IPS-18a (cell line): ENCODE data around the gene COL2A1.

ENCODE experiments used
- H3K27ac ChIP-seq: one replicate; pipeline ENCODE4 v1.5.1; 2013; ENCODE audit warnings: low read length
- H3K27me3 ChIP-seq: one replicate; pipeline ENCODE4 v1.6.1; 2013; ENCODE audit warnings: mild to moderate bottlenecking, low read length; ENCODE audit not compliant: control insufficient read depth, insufficient read depth
- H3K36me3 ChIP-seq: one replicate; pipeline ENCODE4 v1.6.1; 2013; ENCODE audit warnings: low read depth, low read length; ENCODE audit not compliant: control insufficient read depth
- H3K4me1 ChIP-seq: one replicate; pipeline ENCODE4 v1.6.1; 2013; ENCODE audit warnings: low read depth, low read length; ENCODE audit not compliant: control insufficient read depth
- H3K4me3 ChIP-seq: one replicate; pipeline ENCODE4 v1.5.1; 2013; ENCODE audit warnings: low read length
- H3K9ac ChIP-seq: one replicate; pipeline ENCODE4 v1.6.1; 2013; ENCODE audit warnings: mild to moderate bottlenecking, low read length, moderate library complexity
- H3K9me3 ChIP-seq: one replicate; pipeline ENCODE4 v1.6.1; 2013; ENCODE audit warnings: low read depth, low read length; ENCODE audit not compliant: control insufficient read depth

Gene COL2A1

DNA sequence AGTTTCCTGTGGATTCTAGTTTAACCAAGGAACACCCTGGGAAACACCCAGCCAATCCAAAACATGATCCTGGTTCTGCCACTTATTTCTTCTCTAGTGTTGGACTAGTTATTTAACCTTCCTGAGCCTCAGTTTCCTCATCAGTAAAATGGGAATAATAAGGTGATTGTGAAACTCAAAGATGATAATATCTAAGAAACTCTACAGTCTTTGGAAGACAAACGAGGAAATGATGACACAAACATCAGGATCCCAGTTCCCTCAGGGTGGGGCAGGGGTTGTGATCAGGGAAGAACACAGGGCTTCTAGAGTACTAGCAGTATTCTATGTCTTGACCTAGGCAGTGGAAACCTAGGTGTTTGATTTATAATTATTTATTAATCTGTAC lies 58.9 kb downstream of the COL2A1 start:
- Histone ChIP-seq H3K9ac (no peak overlapping the region), H3K27me3 (peaks cover 16% of the 10 kb centered on the region), H3K4me1 (peaks cover 5% of the 10 kb centered on the region), H3K36me3 (no peaks in the 10 kb centered on the region), H3K27ac (no peak overlapping the region), H3K9me3 (no peaks in the 10 kb centered on the region), H3K4me3 (no peak overlapping the region)

DNA sequence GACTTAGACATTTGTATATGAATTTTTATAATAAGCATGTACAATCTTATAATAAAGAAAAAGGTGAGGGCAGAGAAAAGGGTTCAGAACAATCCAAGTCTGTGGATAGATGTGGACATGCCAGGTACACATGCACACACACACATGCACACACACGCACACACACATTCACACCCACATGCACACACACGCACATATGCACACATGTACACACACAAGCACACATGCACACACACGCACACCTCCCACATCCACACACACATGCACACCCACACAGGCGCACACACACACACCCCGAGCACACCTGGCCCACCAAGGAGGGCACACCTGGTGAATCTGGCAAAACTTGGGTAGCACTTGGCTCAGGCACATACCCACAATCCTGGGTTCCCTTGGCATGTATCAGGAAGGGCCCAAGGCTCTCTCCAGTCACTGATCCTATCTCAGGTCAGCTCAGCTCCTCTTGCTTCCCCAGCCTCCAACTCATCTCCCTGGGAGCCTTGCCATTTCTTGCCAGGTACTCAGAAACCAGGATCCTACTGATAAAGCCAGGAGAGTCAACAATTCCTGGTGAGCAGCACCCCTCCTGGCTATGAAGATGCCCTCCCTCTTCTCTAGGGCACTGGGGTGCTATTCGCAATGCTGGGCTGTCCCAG lies 59.5 kb downstream of the COL2A1 start:
- Histone ChIP-seq H3K27me3 (peaks cover 16% of the 10 kb centered on the region), H3K36me3 (no peaks in the 10 kb centered on the region), H3K4me1 (peaks cover 5% of the 10 kb centered on the region), H3K27ac (no peak overlapping the region), H3K4me3 (no peak overlapping the region), H3K9me3 (no peaks in the 10 kb centered on the region), H3K9ac (no peak overlapping the region)

DNA sequence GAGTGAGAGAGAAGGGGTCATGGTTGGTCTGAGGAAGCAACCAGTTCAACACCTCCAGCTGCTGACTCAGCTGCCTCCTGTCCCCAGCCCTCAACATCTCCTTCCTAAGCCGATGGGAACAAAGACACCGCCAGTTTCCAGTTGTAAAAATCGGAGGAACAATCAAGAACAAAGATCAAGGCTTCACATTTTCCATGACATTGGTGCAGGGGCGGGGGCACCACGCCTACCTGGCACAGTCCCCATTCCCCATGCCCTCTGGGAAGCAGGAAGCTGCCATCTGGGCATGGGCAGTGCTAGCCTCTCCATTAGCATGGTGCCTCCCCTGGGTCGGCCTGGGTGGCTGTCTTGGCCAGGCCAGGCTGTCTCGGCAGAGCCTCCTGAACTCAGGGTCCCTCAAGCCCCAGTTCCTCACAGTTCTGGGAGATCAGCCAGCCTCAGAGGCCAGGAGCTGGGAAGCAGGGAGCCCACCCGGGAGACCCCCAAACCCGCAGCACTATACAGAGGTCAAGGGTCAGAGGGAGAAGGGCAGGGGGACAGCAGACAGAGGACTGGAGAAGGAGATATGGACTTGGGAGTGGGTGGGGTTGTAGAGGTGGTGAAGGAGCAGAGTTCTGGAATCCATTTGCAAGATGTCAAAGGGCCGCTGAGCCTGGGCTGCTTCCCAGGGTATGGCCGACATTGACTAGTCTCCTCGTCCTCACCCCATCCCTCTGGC lies 60.5 kb downstream of the COL2A1 start:
- Histone ChIP-seq H3K27ac (no peak overlapping the region), H3K36me3 (no peaks in the 10 kb centered on the region), H3K4me3 (no peak overlapping the region), H3K27me3 (peaks cover 19% of the 10 kb centered on the region), H3K4me1 (peaks cover 5% of the 10 kb centered on the region), H3K9me3 (no peaks in the 10 kb centered on the region), H3K9ac (no peak overlapping the region)

DNA sequence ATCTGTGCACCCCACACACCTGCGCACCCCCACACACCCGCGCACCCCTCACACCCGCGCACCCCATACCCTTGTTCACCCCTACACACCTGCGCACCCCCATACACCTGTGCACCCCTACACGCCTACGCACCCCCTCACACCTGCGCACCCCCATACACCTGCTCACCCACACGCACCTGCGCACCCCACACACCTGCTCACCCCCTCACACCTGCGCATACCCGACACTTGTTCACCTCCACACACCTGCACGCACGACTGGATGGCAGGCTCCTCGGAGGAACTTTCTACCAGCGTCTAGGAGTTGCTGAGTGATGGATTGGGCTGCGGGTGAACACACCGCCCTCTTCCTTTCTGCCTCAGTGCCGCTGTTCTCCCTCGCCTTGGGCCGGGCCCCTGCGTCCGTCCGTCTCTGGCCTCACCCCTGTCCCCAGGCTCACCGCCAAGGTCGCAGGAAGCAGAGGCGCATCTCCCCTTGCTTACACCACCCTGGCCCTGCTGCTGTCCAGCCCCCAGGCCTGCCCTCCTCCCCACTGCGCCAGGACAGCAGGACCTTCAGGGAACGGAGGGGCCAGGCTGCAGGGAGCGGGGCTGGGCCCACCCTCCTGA lies 61.6 kb downstream of the COL2A1 start:
- Histone ChIP-seq H3K27ac (no peak overlapping the region), H3K36me3 (no peaks in the 10 kb centered on the region), H3K4me3 (no peak overlapping the region), H3K27me3 (peaks cover 19% of the 10 kb centered on the region), H3K4me1 (peaks cover 5% of the 10 kb centered on the region), H3K9ac (no peak overlapping the region), H3K9me3 (no peaks in the 10 kb centered on the region)

DNA sequence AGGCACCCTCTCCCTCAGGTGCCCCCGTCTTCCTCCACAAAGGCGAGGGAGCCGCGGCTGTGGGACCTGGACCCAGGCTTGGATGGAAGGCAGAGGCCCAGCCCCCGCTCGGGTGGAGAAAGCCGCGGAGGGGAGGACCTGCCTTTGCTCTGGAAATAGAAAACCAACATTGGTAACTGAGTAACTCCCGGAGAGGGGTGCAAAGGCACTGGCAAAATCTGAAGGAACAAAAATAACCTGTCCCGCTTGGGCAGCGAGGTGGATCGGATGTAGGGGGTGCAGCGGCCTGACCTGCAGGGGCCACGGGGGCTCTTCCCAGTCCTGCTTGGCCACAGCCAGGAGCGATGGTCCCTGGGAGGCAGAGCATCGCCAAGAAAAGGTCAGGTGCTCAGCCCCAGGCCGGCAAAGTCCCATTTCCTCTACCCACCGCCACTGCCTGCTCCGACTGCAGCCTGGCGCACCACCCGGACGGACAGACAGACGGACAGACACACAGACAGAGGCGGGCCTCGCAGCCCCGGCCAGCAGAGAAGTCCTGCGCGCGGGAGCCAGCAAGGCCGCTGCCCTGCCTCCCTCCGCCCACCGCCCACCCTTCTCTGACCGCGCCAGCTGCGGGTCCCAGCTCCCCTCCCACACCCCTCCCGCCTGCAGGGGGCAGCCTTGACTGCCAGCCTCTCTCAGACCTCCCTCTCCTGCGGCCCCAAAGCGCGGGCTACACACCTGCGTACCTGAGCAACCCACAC lies 62.2 kb downstream of the COL2A1 start:
- Histone ChIP-seq H3K27me3 (peaks cover 19% of the 10 kb centered on the region), H3K4me3 (no peak overlapping the region), H3K36me3 (no peaks in the 10 kb centered on the region), H3K9ac (no peak overlapping the region), H3K27ac (no peak overlapping the region), H3K9me3 (no peaks in the 10 kb centered on the region), H3K4me1 (peaks cover 5% of the 10 kb centered on the region)

DNA sequence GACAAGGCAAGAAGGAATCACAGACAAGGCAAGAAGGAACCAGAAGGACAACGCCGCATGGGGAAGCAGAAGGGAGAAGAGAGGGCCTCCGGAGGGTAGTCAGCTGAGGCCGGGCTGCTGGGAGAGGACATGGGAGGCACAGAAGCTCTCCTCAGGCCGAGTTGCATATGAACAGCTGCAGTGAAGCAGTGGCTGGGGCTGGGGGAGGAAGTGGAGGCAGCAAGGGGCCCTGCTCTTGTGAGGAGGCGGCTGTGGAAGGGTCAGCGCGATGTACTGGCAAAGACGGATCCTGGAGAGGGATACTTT lies 62.8 kb downstream of the COL2A1 start:
- Histone ChIP-seq H3K27me3 (peaks cover 19% of the 10 kb centered on the region), H3K9ac (no peak overlapping the region), H3K27ac (no peak overlapping the region), H3K4me3 (no peak overlapping the region), H3K9me3 (no peaks in the 10 kb centered on the region), H3K36me3 (no peaks in the 10 kb centered on the region), H3K4me1 (peaks cover 5% of the 10 kb centered on the region)

DNA sequence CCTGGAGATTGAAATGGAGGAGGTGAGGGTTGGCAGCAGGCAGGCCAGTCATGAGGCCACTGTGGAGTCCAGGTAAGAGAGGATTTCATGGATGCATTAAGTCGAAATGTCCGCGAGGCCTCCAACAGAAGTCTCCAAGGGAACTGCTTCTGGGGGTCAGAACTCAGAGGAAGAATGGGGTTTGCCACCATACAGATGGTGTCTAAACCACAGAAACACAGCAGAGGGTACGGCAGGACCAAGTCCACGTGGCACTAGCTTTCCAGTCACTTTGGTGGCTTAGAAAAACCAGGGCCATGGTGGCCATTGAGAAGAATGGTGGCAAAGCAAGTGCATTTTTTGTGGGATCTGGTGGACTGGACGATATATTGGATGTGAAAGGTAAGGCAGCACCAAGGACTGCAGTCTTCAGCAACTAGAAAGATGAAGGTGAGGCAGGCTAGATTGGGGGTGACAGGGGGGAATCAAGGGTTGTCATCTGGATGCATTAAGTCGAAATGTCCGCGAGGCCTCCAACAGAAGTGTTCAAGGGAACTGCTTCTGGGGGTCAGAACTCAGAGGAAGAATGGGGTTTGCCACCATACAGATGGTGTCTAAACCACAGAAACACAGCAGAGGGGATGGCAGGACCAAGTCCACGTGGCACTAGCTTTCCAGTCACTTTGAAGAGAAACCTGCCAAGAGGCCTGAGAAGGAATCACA lies 63.4 kb downstream of the COL2A1 start:
- Histone ChIP-seq H3K9ac (no peak overlapping the region), H3K27ac (no peak overlapping the region), H3K27me3 (peaks cover 19% of the 10 kb centered on the region), H3K4me1 (peaks cover 5% of the 10 kb centered on the region), H3K4me3 (no peak overlapping the region), H3K36me3 (no peaks in the 10 kb centered on the region), H3K9me3 (no peaks in the 10 kb centered on the region)

DNA sequence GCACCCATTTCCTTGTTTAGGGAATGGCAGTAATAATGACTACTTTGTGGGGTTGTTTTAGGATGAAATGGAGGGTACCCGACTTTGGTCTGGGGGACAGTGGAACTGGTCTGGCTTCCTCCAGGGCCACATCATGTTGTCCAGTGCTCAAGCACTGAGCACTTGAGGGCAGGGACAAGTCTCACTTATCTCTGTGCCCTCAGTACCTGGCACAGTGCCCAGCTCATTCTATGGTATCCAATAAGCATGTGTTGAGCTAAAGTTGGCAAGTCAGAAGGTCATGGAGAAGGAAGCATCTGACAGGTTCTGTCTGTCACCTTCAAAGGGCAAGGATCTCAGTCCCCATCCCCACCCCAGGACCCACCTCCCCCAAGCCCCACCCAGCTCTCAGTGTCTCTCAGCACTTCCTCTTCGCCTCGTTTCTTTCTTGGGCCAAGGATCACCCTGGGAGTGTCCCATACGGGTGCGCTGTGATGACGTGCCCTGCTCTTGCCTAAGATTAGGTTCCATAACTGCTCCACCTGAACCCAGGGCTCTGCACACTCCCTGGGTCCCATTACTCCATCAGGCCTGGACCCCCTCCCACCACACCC lies 65.2 kb downstream of the COL2A1 start:
- Histone ChIP-seq H3K27ac (no peak overlapping the region), H3K9ac (no peak overlapping the region), H3K36me3 (no peaks in the 10 kb centered on the region), H3K9me3 (no peaks in the 10 kb centered on the region), H3K4me3 (no peak overlapping the region), H3K4me1 (peaks cover 5% of the 10 kb centered on the region), H3K27me3 (peaks cover 19% of the 10 kb centered on the region)

DNA sequence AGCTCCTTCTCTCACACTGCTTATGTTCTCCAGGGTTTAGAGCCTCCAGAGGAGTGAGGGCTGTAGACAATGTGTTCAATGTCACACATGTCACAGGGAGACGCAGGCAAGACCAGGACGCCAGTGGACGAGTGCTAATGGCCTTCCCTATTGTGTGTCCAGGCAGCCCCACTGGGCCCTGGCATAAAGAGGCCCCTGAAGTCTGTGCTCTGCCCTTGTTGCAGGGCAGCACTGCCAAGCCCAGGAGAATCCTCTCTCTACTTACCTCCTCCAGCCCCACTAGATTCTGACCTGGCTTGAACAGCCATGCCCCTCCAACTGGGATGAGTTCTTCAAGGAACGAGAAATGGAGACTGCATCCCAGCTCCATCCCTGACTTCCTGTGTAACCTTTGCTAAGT lies 65.7 kb downstream of the COL2A1 start:
- Histone ChIP-seq H3K36me3 (no peaks in the 10 kb centered on the region), H3K27ac (no peak overlapping the region), H3K4me3 (no peak overlapping the region), H3K9me3 (no peaks in the 10 kb centered on the region), H3K27me3 (peaks cover 19% of the 10 kb centered on the region), H3K4me1 (peaks cover 5% of the 10 kb centered on the region), H3K9ac (no peak overlapping the region)

DNA sequence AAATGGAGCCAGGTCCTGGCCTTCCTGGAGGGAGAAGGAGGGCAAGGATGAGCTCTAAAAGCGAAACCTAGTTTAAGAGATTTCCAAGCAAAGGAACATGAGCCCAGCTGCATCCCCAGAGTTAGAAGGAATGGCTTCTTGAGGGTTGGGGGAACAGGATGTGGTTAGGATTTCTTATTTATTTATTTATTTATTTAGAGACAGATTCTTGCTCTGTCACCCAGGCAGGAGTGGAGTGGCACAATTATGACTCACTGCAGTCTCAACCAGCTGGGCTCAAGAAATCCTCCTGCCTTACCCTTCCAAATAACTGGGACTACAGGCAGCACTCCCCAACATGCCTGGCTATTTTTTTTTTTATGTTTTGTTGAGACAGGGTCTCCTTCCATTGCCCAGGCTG lies 66.2 kb downstream of the COL2A1 start:
- Histone ChIP-seq H3K27me3 (peaks cover 19% of the 10 kb centered on the region), H3K36me3 (no peaks in the 10 kb centered on the region), H3K4me3 (no peak overlapping the region), H3K9me3 (no peaks in the 10 kb centered on the region), H3K9ac (no peak overlapping the region), H3K4me1 (peaks cover 5% of the 10 kb centered on the region), H3K27ac (no peak overlapping the region)

DNA sequence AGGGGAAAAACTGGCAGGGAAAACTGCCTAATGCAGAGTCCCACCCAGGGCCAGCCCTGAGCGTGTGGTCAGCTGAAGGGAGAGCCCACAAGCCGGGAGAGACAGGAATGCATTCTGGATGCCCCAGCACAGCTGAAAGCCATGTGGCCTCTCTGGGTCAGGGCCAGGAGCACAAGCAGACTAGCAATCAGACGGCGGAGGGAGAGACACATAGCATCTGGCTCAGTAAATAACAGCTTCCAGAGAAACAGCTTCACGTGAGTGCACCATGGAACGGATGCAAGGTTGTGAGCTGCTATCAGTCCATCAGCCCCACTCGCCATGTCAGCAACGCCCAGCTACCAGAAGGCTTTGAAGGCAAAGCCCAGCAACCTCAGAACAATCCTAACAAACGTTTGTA lies 69.1 kb downstream of the COL2A1 start:
- H3K4me1 ChIP-seq: no peaks in the 10 kb centered on the region
- H3K27ac ChIP-seq: no peak overlapping the region
- H3K9ac ChIP-seq: no peak overlapping the region
- H3K9me3 ChIP-seq: no peaks in the 10 kb centered on the region
- no peaks in the 10 kb centered on the region for H3K36me3 ChIP-seq
- peaks cover 4% of the 10 kb centered on the region for H3K27me3 ChIP-seq
- H3K4me3 ChIP-seq: no peak overlapping the region
